Stimulated activated CD8-positive, alpha-beta memory T cell treated with anti-CD3 and anti-CD28 coated beads, Interleukin-15, amount 100 ng/mL, for 4 hours (primary cell): ENCODE results near the gene ZMIZ1.

ENCODE experiments used
- DNase-seq, 2 donors: peaks; one replicate each; pipeline ENCODE4 v3.0.0-alpha.2; 2020; ENCODE audit warnings: low read depth in 2 of 2

The ZMIZ1 gene

GRCh38 chr10:79119306-79119705 is 50.5 kb downstream of the ZMIZ1 start:
- no peak for DNase-seq

- DNase-seq = no peak
Observed at GRCh38 chr10:79123547-79123963, 54.8 kb downstream of the ZMIZ1 start.

- DNase-seq = no peak
Observed at GRCh38 chr10:79124066-79124465, 55.3 kb downstream of the ZMIZ1 start.

- DNase-seq = no peak
Observed at GRCh38 chr10:79125092-79125491, 56.3 kb downstream of the ZMIZ1 start.

GRCh38 chr10:79126351-79127080 is 57.8 kb downstream of the ZMIZ1 start:
- DNase-seq = no peak

- DNase-seq = no peak
Observed at GRCh38 chr10:79127151-79127961, 58.6 kb downstream of the ZMIZ1 start.

GRCh38 chr10:79128241-79128922 is 59.6 kb downstream of the ZMIZ1 start:
- no peak for DNase-seq

- no peak for DNase-seq
Observed at GRCh38 chr10:79128923-79129305, 60.1 kb downstream of the ZMIZ1 start.

GRCh38 chr10:79129361-79129997 is 60.7 kb downstream of the ZMIZ1 start:
- DNase-seq = no peak

GRCh38 chr10:79130255-79130654 is 61.5 kb downstream of the ZMIZ1 start:
- DNase-seq = no peak

GRCh38 chr10:79130846-79131245 is 62.1 kb downstream of the ZMIZ1 start:
- DNase-seq = no peak

- no peak for DNase-seq
Observed at GRCh38 chr10:79131836-79132631, 63.3 kb downstream of the ZMIZ1 start.

- DNase-seq = no peak
Observed at GRCh38 chr10:79132681-79133381, 64.1 kb downstream of the ZMIZ1 start.

- no peak for DNase-seq
Observed at GRCh38 chr10:79133416-79133815, 64.7 kb downstream of the ZMIZ1 start.

- no peak for DNase-seq
Observed at GRCh38 chr10:79135790-79136189, 67.0 kb downstream of the ZMIZ1 start.

GRCh38 chr10:79136236-79137005 is 67.7 kb downstream of the ZMIZ1 start:
- DNase-seq = no peak

- no peak for DNase-seq
Observed at GRCh38 chr10:79137300-79137756, 68.6 kb downstream of the ZMIZ1 start.

GRCh38 chr10:79137826-79138225 is 69.1 kb downstream of the ZMIZ1 start:
- peak in 1 of 2 donors; percentile 12 for DNase-seq

GRCh38 chr10:79138449-79139123 is 69.8 kb downstream of the ZMIZ1 start:
- DNase-seq = no peak
